Thoracic aorta (tissue), 2 donors: ENCODE data around the gene CCDC82. TPM values are rescaled to one million over a fixed set of nuclear protein-coding genes. Genes with fewer than 3 reads are reported as not detected.

Experiments
- ATAC-seq: fragments of 150-250 bp; one replicate; pipeline ENCODE4 v1.8.0; 2017; ENCODE audit warnings: low read depth; ENCODE audit not compliant: insufficient number of reproducible peaks, low FRiP score
- DNase-seq: peaks from one replicate; pipeline ENCODE4 v3.0.0-alpha.2; 2020; ENCODE audit warnings: low spot score
- H3K27ac ChIP-seq, 2 donors: fragments of 200-600 bp; sonication (generic); 1 replicate in 1 of 2; 2 replicates in 1 of 2; pipeline ENCODE4 v1.5.1; 2016; ENCODE audit warnings: mild to moderate bottlenecking in 2 of 2, moderate library complexity in 2 of 2
- H3K27me3 ChIP-seq: fragments of 200-600 bp; sonication (generic); replicated peaks from 2 replicates; pipeline ENCODE4 v1.6.0; 2016; ENCODE audit warnings: mild to moderate bottlenecking; ENCODE audit not compliant: insufficient read depth
- H3K36me3 ChIP-seq: fragments of 200-600 bp; sonication (generic); one replicate; pipeline ENCODE4 v1.5.1; 2016
- H3K4me1 ChIP-seq, 2 donors: fragments of 200-600 bp; sonication (generic); 1 replicate in 1 of 2; 2 replicates in 1 of 2; pipeline versions ENCODE4 v1.5.1 to v1.6.0; 2016; ENCODE audit warnings: low read depth in 2 of 2, mild to moderate bottlenecking in 1 of 2; ENCODE audit not compliant: control insufficient read depth in 1 of 2
- H3K4me3 ChIP-seq: fragments of 200-600 bp; sonication (generic); 2 replicates; pipeline ENCODE4 v1.5.1; 2016; ENCODE audit warnings: mild to moderate bottlenecking
- H3K9me3 ChIP-seq: fragments of 200-600 bp; sonication (generic); 2 replicates; pipeline ENCODE4 v1.5.1; 2016
- total RNA-seq, 2 donors: library from RNA; depleted of rRNA; stranded (reverse); fragments of >200 nt; gene quantifications; one replicate each; pipeline versions ENCODE4 v1.1.0 to v1.2.3, GENCODE V29; 2016
- TF ChIP-seq, protein P1 (sequence below): fragments of 200-600 bp; sonication (generic); IDR thresholded peaks from one replicate; pipeline ENCODE4 v1.5.1; 2019; ENCODE audit warnings: antibody characterized with exemption

Gene CCDC82
- total RNA-seq, 2 donors from 2014 or later: 28.8 to 34.2 TPM

DNA sequence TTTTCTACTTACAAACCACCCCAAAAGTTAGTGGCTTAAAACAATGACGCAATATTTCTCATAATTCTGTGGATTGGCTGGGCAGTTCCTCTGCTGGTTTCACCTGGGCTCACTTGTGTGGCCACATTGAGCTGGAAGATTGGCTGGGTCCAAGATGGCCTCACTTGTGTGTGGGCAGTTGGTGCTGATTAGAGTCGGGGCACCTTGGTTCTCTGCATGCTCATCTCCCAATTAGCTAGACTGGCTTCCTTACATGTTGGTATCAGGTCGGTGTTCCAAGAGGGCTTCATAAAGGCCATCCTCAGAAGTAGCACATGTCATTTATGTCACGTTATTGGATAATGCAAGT lies 59.2 kb downstream of the CCDC82 start:
- ATAC-seq (no peak), DNase-seq (no peak)
- H3K4me3 ChIP-seq: no peak overlapping the region
- H3K27me3 ChIP-seq: no peaks in the 10 kb centered on the region
- peaks cover 44 to 68% of the 10 kb centered on the region in 2 donors for H3K4me1 ChIP-seq
- no peaks in the 10 kb centered on the region for H3K36me3 ChIP-seq
- no peak overlapping the region for H3K27ac ChIP-seq
- TF ChIP-seq, protein P1, sequence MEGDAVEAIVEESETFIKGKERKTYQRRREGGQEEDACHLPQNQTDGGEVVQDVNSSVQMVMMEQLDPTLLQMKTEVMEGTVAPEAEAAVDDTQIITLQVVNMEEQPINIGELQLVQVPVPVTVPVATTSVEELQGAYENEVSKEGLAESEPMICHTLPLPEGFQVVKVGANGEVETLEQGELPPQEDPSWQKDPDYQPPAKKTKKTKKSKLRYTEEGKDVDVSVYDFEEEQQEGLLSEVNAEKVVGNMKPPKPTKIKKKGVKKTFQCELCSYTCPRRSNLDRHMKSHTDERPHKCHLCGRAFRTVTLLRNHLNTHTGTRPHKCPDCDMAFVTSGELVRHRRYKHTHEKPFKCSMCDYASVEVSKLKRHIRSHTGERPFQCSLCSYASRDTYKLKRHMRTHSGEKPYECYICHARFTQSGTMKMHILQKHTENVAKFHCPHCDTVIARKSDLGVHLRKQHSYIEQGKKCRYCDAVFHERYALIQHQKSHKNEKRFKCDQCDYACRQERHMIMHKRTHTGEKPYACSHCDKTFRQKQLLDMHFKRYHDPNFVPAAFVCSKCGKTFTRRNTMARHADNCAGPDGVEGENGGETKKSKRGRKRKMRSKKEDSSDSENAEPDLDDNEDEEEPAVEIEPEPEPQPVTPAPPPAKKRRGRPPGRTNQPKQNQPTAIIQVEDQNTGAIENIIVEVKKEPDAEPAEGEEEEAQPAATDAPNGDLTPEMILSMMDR: no peak
- H3K9me3 ChIP-seq: no peaks in the 10 kb centered on the region

DNA sequence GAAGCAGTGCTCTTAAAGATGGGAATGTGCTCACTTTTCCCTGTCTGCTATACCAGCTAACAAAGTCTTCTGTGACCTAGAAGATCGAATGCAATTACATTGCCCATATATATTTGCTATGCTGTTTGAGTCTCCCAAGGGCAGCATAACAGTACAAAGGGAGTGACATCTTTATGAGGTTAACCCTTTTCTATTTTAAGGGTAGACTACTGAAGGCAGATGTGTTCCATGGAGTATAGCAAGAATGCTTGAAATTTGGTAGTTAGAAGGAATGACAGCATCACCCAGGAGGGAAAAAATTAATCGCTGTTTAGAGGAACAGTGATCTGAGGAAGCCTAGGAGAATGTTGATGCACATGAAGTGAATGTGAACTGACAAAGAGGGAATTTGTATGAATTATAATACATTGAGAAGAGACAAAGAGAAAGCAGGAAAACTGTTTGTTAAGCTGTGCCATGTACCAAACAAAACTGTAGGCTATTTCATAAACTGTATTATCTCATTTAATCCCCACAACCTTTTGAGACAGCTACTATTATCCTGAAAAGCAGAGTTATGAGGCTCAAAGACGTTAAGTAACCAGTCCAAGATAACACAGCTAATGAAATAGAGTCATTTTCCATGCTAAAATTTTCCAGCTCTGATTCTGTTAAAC lies 59.7 kb downstream of the CCDC82 start:
- Histone ChIP-seq H3K4me3 (no peak overlapping the region), H3K27ac (peak overlapping the region; percentile 6 to 29), H3K27me3 (no peaks in the 10 kb centered on the region), H3K36me3 (no peaks in the 10 kb centered on the region), H3K4me1 (peaks cover 44 to 68% of the 10 kb centered on the region in 2 donors), H3K9me3 (no peaks in the 10 kb centered on the region)
- DNase-seq: no peak
- TF ChIP-seq, protein P1: no peak
- no peak for ATAC-seq

DNA sequence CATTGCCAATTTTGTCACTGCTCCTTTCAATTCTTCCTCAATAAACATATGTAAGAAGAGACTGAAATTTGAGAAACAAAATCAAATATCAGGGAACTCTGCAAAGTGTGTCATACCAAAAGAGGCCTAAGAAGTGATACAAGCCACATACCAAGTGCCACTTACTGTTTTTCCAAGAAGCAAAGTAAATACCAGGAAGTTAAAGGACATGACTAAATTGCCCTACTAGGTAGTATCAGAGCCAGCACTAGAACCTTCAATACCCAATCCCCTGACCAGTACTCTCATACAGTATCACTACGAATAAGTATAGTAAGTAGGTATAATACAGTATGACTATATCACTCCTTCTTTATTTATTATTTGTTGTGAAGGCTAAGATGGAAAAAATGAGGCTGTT lies 60.3 kb downstream of the CCDC82 start:
- TF ChIP-seq, protein P1: no peak
- DNase-seq (no peak), ATAC-seq (no peak)
- no peaks in the 10 kb centered on the region for H3K36me3 ChIP-seq
- H3K9me3 ChIP-seq: no peaks in the 10 kb centered on the region
- peak overlapping the region; percentile 6 to 29 for H3K27ac ChIP-seq
- no peak overlapping the region for H3K4me3 ChIP-seq
- H3K27me3 ChIP-seq: no peaks in the 10 kb centered on the region
- peaks cover 47 to 73% of the 10 kb centered on the region in 2 donors for H3K4me1 ChIP-seq

DNA sequence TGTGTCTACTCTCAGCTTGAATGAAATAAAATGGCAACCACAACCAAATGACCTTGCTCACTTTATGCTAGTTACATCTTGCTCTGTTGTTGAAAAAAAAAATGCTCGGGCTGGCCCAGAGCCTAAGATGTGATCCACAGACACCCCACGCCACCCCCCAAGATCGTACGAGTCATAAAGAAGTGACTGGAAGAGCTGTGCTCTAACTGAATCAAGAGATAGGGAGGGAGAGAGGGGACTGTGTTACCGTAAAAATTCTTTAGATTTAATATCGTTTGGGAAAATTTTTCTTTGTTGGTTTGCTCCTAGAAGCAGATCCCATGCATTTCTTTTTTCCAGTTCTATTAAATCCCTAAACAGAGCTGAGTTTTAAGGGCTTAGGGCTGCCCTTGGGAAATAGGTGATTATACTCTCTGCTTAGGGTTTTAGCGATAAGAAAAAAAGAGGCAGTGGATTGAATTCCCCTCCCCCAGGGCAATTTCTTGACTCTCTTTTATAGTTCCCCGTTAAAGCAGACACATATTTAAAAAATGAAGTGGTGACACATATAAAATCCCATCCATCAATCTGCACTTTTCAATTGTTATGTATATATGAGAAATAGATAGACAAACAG lies 61.2 kb downstream of the CCDC82 start:
- no peak for ATAC-seq
- no peaks in the 10 kb centered on the region for H3K27me3 ChIP-seq
- H3K36me3 ChIP-seq: no peaks in the 10 kb centered on the region
- H3K9me3 ChIP-seq: no peaks in the 10 kb centered on the region
- no peak for DNase-seq
- peaks cover 45 to 75% of the 10 kb centered on the region in 2 donors for H3K4me1 ChIP-seq
- H3K27ac ChIP-seq: peak overlapping the region in 1 of 2 donors; percentile 29
- TF ChIP-seq, protein P1: no peak
- no peak overlapping the region for H3K4me3 ChIP-seq

DNA sequence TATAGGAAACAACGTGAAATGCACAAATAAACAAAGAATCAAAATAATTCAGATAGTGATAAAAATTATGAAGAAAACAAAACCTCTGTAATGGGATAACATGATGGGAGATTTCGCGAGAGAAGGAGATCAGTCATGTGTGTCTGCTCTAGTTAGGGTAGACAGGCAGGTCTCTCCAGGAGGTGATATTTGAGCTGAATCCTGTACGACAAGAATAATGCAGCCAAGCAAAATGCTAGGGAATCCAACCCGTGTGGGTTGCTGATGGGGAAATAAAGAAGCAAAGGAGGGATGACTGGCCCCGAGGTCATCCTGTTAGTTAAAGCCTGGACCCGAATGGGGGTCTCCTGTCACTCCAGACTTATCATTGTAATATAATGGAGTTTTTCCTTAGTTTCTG lies 62.8 kb downstream of the CCDC82 start:
- Histone ChIP-seq H3K36me3 (no peaks in the 10 kb centered on the region), H3K9me3 (no peaks in the 10 kb centered on the region), H3K4me1 (peaks cover 32 to 73% of the 10 kb centered on the region in 2 donors), H3K27ac (no peak overlapping the region), H3K4me3 (no peak overlapping the region), H3K27me3 (no peaks in the 10 kb centered on the region)
- no peak for ATAC-seq
- TF ChIP-seq, protein P1: no peak
- no peak for DNase-seq
